Uterus (tissue), 4 donors: ENCODE results near the gene CDK10. TPM values are rescaled to one million over a fixed set of nuclear protein-coding genes. Genes with fewer than 3 reads are reported as not detected.

Experiments
- DNase-seq, 2 donors: peaks; one replicate each; pipeline ENCODE4 v3.0.0-alpha.2; 2019 to 2020
- H3K27ac ChIP-seq, 2 donors: fragments of 200-600 bp; sonication (generic); 1 replicate in 1 of 2; 2 replicates in 1 of 2; pipeline ENCODE4 v1.5.1; 2016 to 2018
- H3K27me3 ChIP-seq, 2 donors: fragments of 200-600 bp; sonication (generic); one replicate each; pipeline ENCODE4 v1.5.1; 2018 to 2019; ENCODE audit warnings: control low read depth in 1 of 2
- H3K36me3 ChIP-seq, 2 donors: fragments of 200-600 bp; sonication (generic); one replicate each; pipeline ENCODE4 v1.5.1; 2019; ENCODE audit warnings: control low read depth in 1 of 2
- H3K4me1 ChIP-seq, 2 donors: fragments of 200-600 bp; sonication (generic); one replicate each; pipeline ENCODE4 v1.5.1; 2018 to 2019; ENCODE audit warnings: control low read depth in 1 of 2
- H3K4me3 ChIP-seq, 2 donors: fragments of 200-600 bp; sonication (generic); 1 replicate in 1 of 2; 2 replicates in 1 of 2; pipeline ENCODE4 v1.5.1; 2018 to 2019; ENCODE audit warnings: mild to moderate bottlenecking in 1 of 2
- H3K9me3 ChIP-seq, 2 donors: fragments of 200-600 bp; sonication (generic); one replicate each; pipeline ENCODE4 v1.5.1; 2019; ENCODE audit warnings: control low read depth in 1 of 2
- CTCF ChIP-seq, 4 experiments: fragments of 200-600 bp in 2 of 4; fragments of 450-650 bp in 2 of 4; sonication (generic) in 2 of 4; IDR thresholded peaks; one replicate each; pipeline ENCODE4 v1.5.1; 2016 to 2019; ENCODE audit warnings: antibody characterized with exemption in 4 of 4, mild to moderate bottlenecking in 2 of 4, moderate library complexity in 1 of 4
- POLR2A ChIP-seq, 2 donors: fragments of 450-650 bp; IDR thresholded peaks; one replicate each; pipeline ENCODE4 v1.6.1; 2016; ENCODE audit warnings: antibody characterized with exemption in 2 of 2, mild to moderate bottlenecking in 1 of 2, moderate library complexity in 1 of 2
- intact Hi-C: fragments of 100-400 bp; cut with DNase I; formaldehyde crosslinking; loops from one replicate; pipeline ENCODE4 v1.15.1; 2023; ENCODE audit warnings: low total_unique reads
- total RNA-seq, 4 donors: library from RNA; depleted of rRNA in 3 of 4; stranded (reverse); fragments of >200 nt in 3 of 4; gene quantifications; one replicate each; pipeline versions ENCODE4 v1.1.0 to v1.2.4, GENCODE V29; 2014 to 2023
- donor health status: DM: yes; HTN: yes; CAD: no.

The CDK10 gene
- 10 to 100 TPM; 13.8 to 90.7 (median 62.5) TPM for total RNA-seq

- peaks cover 4 to 6% of the 10 kb centered on the region in 2 donors for H3K4me1 ChIP-seq
- H3K27me3 ChIP-seq, result no peaks in the 10 kb centered on the region
- DNase-seq, result peak; percentile 86 to 94
- no peaks in the 10 kb centered on the region for H3K36me3 ChIP-seq
- peak within 1 kb of the TSS; percentile 59 to 91 for H3K4me3 ChIP-seq
- intact Hi-C loops, result no loop called here
- H3K27ac ChIP-seq, result peak within 1 kb of the TSS; percentile 87 to 93
- peak; percentile 69 to 87 for TF ChIP-seq POLR2A (IDR thresholded peaks at IDR 0.05)
- TF ChIP-seq CTCF (IDR thresholded peaks at IDR 0.05), result no peak
- H3K9me3 ChIP-seq, result no peaks in the 10 kb centered on the region
Observed at GRCh38 chr16:89686520-89687091, at the start of gene CDK10. CDK10 (plus strand) TSS chr16:89686689; CDS start chr16:89686711, 22 bp downstream.

GRCh38 chr16:89637379-89637778 is 49.1 kb upstream of the CDK10 start:
- TF ChIP-seq CTCF (IDR thresholded peaks at IDR 0.05), result no peak
- TF ChIP-seq POLR2A (IDR thresholded peaks at IDR 0.05), result no peak

GRCh38 chr16:89638455-89638854 is 48.0 kb upstream of the CDK10 start:
- TF ChIP-seq CTCF (IDR thresholded peaks at IDR 0.05) (no peak), POLR2A (IDR thresholded peaks at IDR 0.05) (no peak)
- H3K4me3 ChIP-seq, result no peak overlapping the region
- no peaks in the 10 kb centered on the region for H3K36me3 ChIP-seq
- no peaks in the 10 kb centered on the region for H3K27me3 ChIP-seq
- H3K4me1 ChIP-seq, result peaks cover 0 to 5% of the 10 kb centered on the region in 2 donors
- H3K9me3 ChIP-seq, result no peaks in the 10 kb centered on the region
- H3K27ac ChIP-seq, result no peak overlapping the region
- DNase-seq, result no peak
- intact Hi-C loops, result no loop called here

More at GRCh38 chr16:89637379-89637778, 49.1 kb upstream of the CDK10 start:
- Histone ChIP-seq H3K36me3 (no peaks in the 10 kb centered on the region), H3K4me3 (no peak overlapping the region), H3K27ac (no peak overlapping the region), H3K4me1 (peaks cover 0 to 5% of the 10 kb centered on the region in 2 donors), H3K27me3 (no peaks in the 10 kb centered on the region), H3K9me3 (no peaks in the 10 kb centered on the region)
- no peak for DNase-seq
- intact Hi-C loops, result no loop called here

- H3K27ac ChIP-seq, result no peak overlapping the region
- no peaks in the 10 kb centered on the region for H3K27me3 ChIP-seq
- intact Hi-C loops, result no loop called here
Observed at GRCh38 chr16:89639385-89639784, 47.1 kb upstream of the CDK10 start.

More at GRCh38 chr16:89639385-89639784, 47.1 kb upstream of the CDK10 start:
- Histone ChIP-seq H3K4me3 (no peak overlapping the region), H3K9me3 (no peaks in the 10 kb centered on the region), H3K36me3 (no peaks in the 10 kb centered on the region), H3K4me1 (peaks cover 0 to 5% of the 10 kb centered on the region in 2 donors)
- DNase-seq, result no peak
- TF ChIP-seq POLR2A (IDR thresholded peaks at IDR 0.05) (no peak), CTCF (IDR thresholded peaks at IDR 0.05) (no peak)
